Cardiac fibroblast (primary cell): Measurements from ENCODE around the gene PXDN.
"Not testable (repeated sequence)": the region's sequence is repeated elsewhere in the genome, so short reads cannot be mapped to it uniquely, and the experiment has no call there.

Experiments
- DNase-seq, 2 donors: peaks; one replicate each; pipeline versions ENCODE4 v3.0.0 to v3.0.0-alpha.2; 2010; ENCODE audit warnings: low read depth in 2 of 2
- H3K4me3 ChIP-seq, 2 donors: replicated peaks in 1 of 2; 1 replicate in 1 of 2; 2 replicates in 1 of 2; pipeline ENCODE4 v1.5.1; 2011; ENCODE audit warnings: low read depth in 2 of 2, low read length in 2 of 2, mild to moderate bottlenecking in 2 of 2, moderate library complexity in 1 of 2
- TF ChIP-seq, protein P1 (sequence below): IDR thresholded peaks from one replicate; pipeline ENCODE4 v1.5.1; 2011; ENCODE audit warnings: low read depth, mild to moderate bottlenecking, low read length, inconsistent platforms

Gene PXDN

GRCh38 chr2:1683297-1683696 is 61.0 kb downstream of the PXDN start:
- no peak for DNase-seq
- no peak overlapping the region for H3K4me3 ChIP-seq
- TF ChIP-seq, protein P1, sequence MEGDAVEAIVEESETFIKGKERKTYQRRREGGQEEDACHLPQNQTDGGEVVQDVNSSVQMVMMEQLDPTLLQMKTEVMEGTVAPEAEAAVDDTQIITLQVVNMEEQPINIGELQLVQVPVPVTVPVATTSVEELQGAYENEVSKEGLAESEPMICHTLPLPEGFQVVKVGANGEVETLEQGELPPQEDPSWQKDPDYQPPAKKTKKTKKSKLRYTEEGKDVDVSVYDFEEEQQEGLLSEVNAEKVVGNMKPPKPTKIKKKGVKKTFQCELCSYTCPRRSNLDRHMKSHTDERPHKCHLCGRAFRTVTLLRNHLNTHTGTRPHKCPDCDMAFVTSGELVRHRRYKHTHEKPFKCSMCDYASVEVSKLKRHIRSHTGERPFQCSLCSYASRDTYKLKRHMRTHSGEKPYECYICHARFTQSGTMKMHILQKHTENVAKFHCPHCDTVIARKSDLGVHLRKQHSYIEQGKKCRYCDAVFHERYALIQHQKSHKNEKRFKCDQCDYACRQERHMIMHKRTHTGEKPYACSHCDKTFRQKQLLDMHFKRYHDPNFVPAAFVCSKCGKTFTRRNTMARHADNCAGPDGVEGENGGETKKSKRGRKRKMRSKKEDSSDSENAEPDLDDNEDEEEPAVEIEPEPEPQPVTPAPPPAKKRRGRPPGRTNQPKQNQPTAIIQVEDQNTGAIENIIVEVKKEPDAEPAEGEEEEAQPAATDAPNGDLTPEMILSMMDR: no peak

GRCh38 chr2:1682181-1682440 is 62.2 kb downstream of the PXDN start:
- TF ChIP-seq, protein P1: no peak
- H3K4me3 ChIP-seq: no peak overlapping the region
- DNase-seq: no peak

GRCh38 chr2:1681323-1682180 is 62.8 kb downstream of the PXDN start:
- TF ChIP-seq, protein P1: no peak
- no peak for DNase-seq
- no peak overlapping the region for H3K4me3 ChIP-seq

- no peak for DNase-seq
- TF ChIP-seq, protein P1: no peak
- no peak overlapping the region for H3K4me3 ChIP-seq
These were observed 63.3 kb downstream of the PXDN start for GRCh38 chr2:1681017-1681318.

DNA sequence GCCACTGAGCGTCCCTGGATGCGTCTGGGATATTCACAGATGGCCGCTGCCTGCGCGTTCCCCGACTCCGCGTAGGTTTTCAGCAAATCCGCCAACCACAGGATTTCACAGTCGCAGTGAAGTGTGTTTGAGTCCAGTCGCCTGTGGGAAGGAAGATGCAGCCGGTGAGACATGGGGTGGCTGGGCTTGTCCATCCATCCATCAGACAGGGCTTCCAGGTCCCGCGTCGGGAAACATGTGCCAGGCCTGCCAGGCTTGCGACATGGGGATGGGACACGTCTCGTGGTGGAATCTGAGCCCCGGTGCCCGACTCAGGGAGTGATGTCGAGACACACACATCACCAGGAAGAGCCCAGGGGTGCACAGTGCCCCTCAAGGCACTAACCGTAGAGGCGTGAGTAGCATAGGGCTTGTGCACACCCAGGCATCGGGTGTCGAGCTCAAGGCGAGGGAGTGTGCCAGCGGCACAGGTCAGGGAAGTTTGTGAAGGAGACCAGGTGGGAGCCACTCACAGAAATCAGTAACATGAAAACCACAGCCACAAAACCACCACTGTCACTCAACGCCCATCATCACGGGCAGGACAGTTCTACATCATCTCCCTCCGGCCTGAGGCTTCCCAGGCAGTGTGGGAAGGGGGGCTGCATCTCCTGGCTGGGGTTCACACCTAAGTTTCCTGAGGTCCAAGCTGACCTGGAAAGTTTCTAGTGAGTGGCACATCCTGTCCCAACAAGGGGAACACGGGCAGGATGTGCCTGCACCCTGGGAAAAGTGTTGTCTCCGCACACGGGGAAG is 63.9 kb downstream of the PXDN start:
- DNase-seq: no peak
- H3K4me3 ChIP-seq: no peak overlapping the region
- TF ChIP-seq, protein P1: no peak

DNA sequence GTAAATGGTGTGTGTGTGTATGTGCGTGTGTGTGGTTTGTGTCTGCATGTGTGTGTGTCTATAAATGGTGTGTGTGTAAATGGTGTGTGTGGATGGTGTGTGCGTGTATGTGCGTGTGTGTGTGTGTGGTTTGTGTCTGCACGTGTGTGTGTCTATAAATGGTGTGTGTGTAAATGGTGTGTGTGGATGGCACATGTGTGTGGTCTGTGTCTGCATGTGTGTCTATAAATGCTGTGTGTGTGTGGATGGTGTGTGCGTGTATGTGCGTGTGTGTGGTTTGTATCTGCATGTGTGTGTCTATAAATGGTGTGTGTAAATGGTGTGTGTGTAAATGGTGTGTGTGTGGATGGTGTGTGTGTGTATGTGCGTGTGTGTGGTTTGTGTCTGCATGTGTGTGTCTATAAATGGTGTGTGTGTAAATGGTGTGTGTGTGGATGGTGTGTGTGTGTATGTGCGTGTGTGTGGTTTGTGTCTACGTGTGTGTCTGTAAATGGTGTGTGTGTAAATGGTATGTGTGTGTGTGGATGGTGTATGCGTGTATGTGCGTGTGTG is 64.8 kb downstream of the PXDN start:
- not testable (repeated sequence) for H3K4me3 ChIP-seq, DNase-seq

DNA sequence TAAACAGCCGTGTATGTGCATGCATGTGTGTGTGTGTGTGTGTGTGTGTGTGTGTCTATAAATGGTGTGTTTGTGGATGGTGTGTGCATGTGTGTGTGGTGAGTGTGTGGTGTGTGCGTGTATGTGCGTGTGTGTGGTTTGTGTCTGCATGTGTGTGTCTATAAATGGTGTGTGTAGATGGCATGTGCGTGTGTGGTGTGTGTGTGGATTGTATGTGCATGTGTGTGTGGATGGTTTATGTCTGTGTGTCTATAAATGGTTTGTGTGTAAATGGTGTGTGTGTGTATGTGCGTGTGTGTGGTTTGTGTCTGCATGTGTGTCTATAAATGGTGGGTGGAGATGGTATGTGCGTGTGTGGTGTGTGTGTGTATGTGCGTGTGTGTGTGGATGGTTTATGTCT is 65.2 kb downstream of the PXDN start:
- DNase-seq, H3K4me3 ChIP-seq: not testable (repeated sequence)
